NCI-H748 treated with DMSO at 0.1 percent for 48 hours (cell line): ENCODE data around the gene THAP7.
"Not testable (repeated sequence)": the region's sequence is repeated elsewhere in the genome, so short reads cannot be mapped to it uniquely, and the experiment has no call there.

Experiments
- DNase-seq: peaks from one replicate; lab custom pipeline; 2025; lab: John Stamatoyannopoulos, UW

THAP7 gene

DNA sequence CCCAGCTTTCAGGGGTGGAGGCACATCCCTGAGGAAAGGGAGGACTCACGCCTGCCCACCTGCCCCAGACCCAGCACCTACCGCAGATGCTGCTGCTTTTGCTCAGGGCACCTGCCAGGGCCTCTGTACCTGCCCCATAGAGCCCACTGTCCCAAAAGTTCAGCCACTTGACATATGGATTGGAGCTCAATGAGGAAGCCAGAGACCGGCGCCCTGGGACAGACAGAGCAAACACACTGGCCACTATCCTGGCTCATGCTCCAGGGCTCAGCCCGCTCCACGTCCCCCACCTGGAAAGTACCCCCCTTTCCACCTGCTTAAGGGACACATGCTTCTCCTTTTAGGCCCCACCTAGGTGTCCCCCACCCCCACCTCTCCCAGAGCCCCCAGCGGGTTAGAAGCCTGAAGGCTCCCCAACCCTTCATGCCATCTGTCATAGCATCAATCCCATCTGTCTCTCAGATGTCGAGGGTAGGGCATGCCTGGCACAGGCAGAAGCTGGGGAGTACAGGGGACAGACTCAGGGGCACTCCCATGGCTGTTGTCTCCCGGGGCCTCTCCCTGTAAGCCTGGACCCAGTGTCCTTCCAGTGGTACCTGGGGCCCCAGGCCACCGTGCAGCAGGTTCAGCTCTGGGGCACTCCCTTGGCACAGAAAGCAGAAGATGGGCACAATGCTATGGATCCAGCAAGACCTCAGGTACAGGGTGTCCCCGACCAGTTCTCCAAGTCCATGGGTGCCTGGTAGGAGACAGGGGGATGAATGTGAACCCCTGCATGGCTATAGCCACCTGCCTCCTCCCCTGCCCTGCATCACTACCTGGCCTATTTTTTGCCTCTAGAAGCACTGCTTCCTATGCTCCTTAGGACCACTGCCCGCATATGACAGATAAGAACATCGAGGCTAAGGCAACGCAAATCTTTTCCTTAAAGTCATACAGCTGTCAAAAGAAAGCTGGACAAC is 10.8 kb upstream of the THAP7 start:
- no peak for DNase-seq

DNA sequence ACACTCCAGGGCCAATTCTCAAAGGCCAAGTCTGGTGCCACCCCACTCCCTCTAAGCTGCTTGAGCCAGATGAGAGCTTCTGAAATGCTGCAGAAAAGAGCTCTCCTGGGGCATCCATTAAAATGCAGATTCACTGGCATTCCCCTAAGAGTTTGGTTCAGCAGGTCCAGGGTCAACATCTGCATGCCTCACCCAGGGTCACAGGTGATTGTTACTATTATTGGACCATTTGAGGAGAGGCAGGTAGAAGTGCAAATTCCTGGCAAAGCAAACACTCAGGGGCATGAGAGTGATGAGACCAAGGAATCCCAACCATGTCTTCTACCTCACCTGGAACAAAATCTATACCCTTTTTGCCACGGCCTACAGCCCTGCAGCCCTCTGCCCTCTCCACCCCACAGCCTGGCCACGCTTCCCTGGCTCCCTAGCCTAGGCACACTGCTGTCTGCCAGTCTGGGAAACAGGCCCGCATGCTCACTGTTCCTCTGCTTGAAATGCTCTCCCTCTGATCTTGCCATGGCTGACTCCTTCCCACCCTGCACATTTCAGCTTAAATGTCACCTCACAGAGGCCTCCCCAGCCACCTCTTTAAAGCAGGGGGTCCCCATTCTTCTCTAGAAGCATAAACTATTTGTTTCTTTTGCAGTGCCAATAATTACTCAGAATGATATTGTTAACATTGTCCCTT is 8.7 kb upstream of the THAP7 start:
- no peak for DNase-seq

DNA sequence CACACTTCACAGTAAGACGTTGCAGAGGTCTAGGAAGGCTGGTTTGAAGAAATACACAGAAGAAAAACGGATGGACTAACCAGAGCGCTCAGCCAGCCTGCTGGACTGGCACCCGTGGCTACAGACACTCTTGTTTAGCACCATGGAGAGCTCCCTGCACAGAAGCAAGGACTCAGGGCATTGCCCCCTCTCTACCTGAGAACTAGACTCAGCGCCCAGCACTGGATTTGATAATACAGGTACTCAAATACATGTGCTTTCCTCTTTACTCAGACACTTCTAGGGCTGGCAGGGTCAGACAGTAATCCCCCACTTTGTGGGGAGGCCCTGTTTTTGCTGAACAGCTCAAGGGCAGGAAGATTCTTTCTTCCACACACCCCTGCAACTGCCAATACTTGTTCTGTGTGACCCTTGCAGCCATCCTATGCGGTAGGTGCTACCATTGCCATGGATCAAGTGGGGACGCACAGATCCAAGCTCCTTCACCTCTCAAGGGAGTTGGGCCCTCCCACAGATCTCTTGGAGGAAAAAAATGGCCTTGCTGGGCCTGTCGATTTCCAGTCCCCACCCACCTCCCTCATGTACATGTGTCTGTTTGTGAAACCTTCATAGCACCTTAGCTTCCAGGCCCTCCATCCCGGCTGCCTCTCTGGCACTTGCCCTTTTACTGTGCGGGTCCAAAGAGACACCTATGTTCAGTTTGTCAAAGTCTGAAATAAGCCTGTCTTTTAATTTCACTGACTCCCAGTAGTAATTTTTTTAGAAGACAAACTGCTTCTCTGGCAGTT is 7.9 kb upstream of the THAP7 start:
- DNase-seq = no peak

DNA sequence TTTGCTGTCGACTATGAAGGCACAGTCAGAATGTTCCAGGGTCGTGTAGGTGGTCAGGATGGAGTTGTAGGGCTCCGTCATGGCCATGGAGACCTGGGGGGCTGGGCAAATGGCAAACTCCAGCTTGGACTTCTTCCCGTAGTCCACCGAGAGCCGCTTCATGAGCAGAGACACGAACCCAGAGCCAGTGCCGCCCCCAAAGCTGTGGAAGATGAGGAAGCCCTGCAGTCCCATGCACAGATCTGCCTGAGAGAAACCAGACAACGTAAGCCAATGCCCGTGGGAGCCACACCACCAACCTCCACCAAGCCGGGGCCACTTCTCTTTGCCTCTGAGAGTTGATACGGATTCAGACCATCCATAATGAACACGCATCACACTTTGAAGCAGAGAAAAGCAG is 7.3 kb upstream of the THAP7 start:
- not testable (repeated sequence) for DNase-seq

DNA sequence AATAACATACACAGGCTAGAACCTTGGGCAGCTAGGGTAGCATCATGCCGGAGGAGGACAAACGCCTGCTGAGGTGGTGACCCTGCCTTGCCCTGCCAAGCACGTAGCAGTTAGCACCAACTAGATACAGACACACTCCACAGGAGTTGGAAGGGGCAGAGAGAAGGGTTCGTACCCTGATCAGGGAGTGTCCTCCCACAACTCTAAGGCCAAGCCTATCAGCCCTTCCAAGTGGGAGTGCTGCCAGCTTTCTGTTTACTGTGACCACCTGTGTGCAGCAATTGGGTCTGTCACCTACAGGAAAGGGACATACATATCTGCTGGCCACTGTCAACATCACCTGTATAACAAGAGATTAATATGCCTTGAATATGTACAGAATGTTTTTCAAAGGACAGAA is 1.9 kb upstream of the THAP7 start:
- peak; percentile 0 for DNase-seq

DNA sequence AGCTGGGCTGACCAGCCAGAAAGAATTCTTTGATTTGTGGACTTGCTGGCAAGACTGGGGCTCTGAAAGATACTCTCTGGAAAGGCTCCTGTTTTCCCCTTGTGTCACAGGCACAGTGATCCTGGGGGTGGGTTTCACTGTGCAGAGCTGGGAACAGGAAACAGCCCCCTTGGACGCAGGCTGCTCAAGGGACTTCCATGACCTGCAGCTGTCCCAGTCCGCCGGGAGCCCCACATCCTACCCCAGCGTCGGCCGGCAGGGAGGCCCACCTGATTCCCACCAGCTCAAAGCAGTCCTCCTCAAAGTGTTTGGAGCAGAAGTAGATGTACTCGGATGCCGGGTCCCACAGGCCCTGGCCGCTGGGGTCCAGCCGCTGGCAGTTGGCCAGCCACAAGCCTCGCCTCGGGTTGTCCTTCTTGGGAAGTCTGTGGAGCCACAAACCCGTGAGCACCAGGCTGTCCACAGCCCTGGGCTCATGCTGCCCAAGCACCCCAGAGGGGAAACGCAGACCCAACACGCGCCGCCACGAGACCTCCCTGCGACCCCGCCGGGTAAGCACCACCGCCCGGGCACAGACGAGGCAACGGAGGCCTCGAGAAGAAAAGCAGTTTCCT is 824 bp downstream of the THAP7 start:
- no peak for DNase-seq

DNA sequence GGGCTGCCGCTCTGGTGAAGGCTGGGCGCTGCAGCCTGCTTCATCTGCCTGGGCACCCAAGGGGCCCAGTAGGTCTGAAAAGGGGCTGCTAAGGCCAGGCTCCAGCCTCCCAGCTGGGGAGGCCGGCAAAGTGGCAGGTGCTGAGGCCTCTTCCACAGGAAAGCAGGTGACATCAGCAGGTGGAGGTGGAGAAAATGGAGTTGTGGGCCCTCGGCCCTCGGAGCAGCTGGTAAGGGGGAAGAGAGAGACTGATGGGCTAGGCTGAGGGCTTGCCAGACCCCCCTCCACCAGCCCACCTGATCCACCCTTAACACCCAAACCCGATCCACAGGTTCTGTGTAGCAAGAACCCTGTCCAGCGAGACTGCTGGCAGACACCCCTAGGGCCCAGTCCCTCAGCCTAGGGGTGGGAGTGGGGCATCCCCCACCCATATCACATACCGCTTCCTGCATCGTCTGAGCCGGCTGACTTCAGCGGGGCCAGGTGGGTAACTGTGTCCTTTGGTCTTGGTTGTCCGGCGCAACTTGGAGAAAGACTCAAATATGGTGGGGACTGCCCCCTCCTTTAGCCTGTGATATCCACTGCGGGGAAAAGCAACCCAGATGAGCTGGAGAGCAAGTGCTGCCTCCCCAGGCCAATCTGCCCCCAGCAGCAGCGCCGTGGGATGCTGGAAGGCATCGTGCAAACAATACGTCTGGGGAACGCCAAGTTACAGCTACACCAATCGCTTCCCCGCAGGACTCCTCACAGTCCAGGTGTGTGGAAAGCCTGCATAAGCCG is 1.5 kb downstream of the THAP7 start:
- no peak for DNase-seq

DNA sequence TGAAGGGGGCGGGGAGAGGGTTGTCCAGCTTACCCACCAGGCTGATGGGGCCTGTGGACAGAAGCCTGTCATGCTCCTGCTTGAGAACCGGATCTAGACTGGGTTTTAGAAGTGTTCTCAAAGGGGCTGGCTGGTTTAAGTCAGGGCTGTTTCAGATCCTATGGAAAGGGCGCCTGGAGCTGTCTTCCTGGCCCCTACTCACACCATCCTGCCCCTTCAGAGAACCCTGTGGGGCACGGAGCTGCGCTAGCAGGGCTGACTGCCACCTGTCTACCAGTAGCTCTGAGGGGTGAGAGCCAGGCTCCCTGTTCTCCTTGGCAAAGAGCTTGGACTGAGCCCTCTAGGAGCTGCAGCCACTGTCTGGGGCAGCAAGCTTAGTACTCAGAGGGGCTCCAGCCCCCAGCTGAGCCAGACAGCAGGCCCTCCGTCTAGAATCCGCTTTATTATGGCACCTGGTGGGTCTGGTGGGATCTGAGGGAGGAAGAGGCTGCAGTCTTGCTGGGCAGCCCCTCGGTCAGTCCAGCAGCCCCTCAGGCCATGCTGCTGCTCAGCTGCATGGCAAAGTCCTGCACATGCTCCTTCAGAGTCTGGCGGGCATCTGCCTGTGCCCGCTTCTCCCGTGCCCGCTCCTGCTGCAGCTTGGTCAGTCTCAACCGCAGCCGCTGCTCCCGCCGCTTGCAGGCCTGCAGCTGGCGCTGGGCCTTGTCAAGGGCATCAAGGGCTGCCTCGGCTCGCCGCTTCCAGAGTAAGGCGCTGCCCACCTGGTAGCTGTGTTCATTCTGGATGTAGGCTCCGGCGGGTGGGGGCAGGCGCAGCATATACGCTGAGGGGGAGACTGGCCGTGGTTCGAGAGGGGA is 2.3 kb downstream of the THAP7 start:
- no peak for DNase-seq

DNA sequence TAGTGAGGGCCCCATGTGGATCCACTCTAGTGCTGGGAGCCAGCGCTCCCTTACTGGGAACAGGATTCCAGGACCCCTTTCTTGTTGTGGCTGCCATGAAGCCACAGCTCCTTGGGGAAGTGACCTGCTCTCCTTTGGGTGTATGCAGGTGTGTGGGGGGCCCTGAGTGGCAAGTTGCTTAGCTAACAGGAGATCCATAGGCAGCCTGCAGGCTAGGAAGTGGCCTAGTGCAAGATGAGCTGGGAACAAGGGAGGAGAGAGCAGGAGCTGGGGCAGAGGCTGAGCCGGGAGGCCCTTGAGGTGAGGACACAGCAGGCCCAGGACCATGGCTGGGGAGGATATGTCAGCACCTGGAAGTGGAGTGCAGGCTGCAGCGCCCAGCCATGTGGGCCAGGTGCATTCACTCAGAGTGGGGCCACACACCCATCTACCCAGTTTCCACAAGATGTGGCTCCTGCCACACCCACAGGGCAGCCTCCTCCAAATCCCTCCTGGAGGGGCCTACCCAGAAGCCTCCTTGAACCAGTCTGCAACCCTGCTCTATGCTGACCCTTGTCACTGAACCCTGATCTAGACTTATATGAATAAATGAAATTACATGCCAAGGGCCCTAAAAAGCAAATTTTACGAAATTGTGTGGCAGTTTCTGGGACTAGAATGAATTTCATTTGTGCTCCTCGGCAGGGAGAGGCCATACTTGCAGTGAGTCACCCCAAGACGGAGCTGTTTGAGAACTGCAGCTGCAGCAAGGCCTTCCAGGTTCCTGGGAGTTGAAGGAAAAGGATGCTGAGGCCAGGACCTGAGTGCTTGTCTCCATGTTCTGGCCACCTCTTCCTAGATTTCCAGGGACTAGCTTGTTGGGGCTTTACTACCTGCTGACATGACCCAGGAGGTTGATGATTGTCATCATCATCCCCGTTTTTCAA is 3.2 kb downstream of the THAP7 start:
- no peak for DNase-seq

DNA sequence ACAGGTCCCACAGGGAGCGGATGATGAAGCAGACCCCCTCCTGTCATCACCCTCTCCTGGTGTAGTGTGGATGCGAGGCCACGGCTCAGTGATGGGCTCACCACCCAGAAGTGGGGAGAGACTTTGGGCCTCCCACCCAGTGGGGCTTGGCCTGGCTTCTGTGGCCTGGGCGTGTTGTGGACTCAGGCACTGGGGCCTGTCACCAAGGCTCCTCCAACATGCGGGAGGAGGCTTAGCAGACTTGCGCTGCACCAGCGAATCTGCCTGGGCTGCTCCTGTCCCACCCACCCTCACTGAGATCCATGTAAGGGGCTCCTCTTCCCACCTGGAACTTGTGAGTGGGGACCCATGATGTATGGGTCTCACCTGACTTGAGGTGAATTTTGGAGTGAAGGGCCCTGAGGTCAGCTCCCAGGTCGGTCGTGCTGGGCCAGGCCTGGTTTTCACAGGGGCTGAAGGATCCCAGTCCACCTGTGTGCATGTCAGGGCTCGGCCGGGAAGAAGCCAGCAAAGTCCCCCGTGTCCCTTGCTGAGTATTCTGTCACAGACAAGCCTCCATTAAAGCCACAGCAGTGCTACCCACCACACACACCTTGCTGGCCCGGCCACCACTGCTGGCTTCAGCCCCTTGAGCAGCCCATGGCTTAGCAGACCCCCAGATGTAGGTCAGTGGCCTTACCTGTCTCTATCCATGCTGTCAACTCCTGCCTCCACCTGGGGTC is 4.2 kb downstream of the THAP7 start:
- DNase-seq = no peak

DNA sequence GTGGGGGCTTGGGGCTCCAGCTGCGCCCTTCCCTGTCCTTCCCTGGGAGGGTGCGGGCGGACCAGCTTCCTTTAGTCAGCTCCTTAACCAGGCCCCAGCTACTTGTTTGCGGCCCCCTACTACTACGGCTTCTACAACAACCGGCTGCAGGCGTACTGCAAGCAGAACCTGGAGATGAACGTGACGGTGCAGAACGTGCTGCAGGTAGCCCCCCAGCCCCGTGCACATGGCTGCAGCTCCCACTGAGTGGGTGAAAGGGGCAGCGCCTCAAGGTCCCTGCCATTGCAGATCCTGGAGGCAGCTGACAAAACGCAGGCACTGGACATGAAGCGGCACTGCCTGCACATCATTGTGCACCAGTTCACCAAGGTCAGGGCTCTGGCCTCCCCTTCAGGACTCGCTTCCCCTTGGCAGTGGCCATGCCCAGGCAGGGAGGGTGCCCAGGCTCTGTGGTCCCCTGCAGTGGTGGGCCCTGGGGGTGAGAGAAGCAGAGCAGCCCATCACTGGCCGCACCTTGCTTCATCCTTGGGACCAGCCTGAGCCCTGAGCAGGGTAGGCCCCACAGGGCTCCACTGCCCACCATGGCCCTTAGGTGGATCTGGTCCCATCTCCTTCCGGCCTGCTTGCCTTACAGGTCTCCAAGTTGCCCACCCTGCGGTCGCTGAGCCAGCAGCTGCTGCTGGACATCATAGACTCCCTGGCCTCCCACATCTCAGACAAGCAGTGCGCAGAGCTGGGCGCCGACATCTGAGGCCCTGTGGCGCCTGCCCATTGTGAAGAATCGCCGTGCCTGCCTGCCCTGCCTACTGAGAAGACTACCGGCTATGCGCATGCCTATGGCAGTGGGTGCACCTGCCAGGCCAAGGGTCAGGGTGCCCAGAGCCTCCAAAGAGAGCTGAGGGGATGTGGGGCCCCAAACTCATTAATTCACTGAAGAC is 5.1 kb downstream of the THAP7 start:
- no peak for DNase-seq

DNA sequence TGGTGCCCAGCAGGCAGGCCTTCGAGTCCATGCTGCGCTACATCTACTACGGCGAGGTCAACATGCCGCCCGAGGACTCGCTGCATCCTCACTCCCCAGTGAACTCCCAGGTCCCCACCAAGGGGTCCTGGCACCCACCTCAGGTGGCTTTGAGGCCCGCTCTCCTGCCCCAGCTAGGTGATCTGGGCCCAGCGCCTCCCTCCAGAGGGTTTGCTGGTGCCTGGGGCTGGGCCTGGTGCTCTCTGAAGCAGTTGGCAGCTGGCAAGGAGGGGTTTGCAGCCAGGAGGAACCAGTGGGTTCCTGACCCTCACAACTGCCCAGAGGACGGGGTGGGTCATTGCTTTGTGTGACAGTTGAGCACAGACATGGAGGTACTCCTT is 5.9 kb downstream of the THAP7 start:
- no peak for DNase-seq

DNA sequence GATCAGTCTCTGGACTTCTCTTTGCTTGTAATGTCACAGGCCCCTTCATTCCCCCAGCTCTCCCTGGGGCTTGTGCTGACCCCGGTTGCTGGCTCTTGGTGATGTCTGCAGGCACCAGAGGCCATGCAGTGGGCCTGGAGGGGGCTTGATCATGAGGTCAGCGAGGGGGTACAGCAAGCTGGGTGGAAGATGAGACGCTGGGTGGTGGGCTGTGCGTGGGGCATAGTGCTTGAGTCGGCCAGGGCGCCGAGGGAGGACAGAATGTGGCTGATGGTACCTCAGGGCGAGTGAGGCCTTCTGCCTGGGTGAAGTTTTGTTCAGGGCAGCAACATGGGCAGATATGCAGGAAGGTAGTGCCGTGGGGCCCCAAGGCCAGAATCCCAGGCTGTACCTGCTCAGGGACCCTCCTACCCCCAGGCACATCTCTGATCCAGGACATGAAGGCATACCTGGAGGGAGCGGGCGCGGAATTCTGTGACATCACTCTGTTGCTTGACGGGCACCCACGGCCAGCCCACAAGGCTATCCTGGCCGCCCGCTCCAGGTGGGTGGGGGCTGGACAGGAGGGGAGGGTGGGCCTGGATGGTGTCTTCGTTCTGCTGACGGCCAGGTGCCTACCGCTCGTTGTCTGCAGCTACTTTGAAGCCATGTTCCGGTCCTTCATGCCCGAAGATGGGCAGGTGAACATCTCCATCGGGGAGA is 6.4 kb downstream of the THAP7 start:
- no peak for DNase-seq

DNA sequence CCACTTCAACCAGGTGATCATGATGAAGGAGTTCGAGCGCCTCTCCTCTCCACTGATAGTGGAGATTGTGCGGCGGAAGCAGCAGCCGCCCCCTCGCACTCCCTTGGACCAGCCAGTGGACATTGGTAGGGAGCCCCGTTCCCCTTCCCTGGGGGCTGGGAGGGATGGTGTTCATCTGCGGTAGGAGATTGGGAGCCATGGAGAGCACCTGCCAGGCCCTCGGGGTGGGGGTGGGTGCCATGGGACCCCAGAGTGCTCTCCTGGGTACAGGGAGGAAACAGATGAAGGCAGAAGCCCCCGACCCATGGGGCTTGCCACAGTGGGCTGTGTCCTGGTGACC is 7.0 kb downstream of the THAP7 start:
- no peak for DNase-seq

DNA sequence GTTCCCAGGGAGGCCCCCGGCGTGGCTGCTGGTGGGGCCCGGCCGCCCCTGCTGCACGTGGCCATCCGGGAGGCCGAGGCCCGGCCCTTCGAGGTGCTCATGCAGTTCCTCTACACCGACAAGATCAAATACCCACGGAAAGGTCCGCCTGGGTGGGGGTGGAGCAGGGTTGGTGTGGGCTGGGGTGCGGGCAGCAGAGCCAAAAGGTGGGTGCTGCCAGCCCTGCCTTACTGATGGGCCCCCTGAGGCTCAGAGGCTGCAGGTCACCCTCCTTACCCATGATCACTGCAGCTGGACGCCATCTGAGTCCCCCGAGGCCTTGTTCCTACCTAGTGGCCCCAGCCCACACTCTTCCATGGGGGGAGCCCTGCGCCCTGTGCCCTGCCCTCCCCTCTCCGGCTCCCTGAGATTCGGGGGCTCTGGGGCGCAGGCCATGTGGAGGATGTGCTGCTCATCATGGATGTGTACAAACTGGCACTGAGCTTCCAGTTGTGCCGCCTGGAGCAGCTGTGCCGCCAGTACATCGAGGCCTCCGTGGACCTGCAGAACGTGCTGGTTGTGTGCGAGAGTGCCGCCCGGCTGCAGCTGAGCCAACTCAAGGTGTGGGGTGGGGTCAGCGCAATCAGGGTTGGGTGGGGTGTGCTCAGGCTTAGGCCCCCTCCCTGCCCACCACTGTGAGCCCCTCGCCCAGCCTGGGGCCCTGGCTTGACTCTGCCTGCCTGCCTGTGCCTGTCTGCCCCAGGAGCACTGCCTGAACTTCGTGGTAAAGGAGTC is 7.6 kb downstream of the THAP7 start:
- no peak for DNase-seq
